K562 (cell line): Measurements from ENCODE around the gene MLX. TPM values are rescaled to one million over a fixed set of nuclear protein-coding genes. Genes with fewer than 3 reads are reported as not detected.
A peak's percentile ranks its signal among the peaks of the same experiment; 100 is the strongest.

Source experiments
- CLOCK ChIP-seq: fragments of 250-450 bp; sonication (Bioruptor Pico); IDR thresholded peaks from 2 replicates; pipeline ENCODE4 v1.4.0; 2020; ENCODE audit warnings: mild to moderate bottlenecking, moderate library complexity, borderline replicate concordance
- E2F3 ChIP-seq: fragments of 250-450 bp; sonication (Bioruptor Pico); IDR thresholded peaks from 2 replicates; pipeline ENCODE4 v1.4.0; 2020; ENCODE audit warnings: mild to moderate bottlenecking
- IFI16 ChIP-seq: fragments of 250-450 bp; sonication (Bioruptor Pico); IDR thresholded peaks from 2 replicates; pipeline ENCODE4 v2.1.2; 2022; ENCODE audit warnings: mild to moderate bottlenecking, inconsistent platforms
- MAFG ChIP-seq: fragments of 450-650 bp; conservative IDR thresholded peaks from 2 replicates; pipeline ENCODE4 v1.6.1; 2016; ENCODE audit warnings: missing genetic modification characterization, missing compliant biosample characterization
- MCM7 ChIP-seq, 2 experiments: fragments of 450-650 bp; IDR thresholded peaks; 2 replicates each; pipeline ENCODE4 v1.6.1; 2016 to 2018
- MTA2 ChIP-seq: fragments of 450-650 bp; IDR thresholded peaks from 2 replicates; pipeline ENCODE4 v1.6.1; 2016; ENCODE audit warnings: low read depth
- PHF8 ChIP-seq: fragments of 200-600 bp; sonication (generic); IDR thresholded peaks from 2 replicates; pipeline ENCODE4 v1.6.1; 2012; ENCODE audit warnings: mixed run types, mild to moderate bottlenecking, inconsistent platforms, low read length, moderate library complexity, borderline replicate concordance
- PHTF2 ChIP-seq: fragments of 250-450 bp; sonication (Bioruptor Pico); IDR thresholded peaks from 2 replicates; pipeline ENCODE4 v1.5.0; 2021; ENCODE audit warnings: mild to moderate bottlenecking
- POLR2A ChIP-seq: fragments of 450-650 bp; conservative IDR thresholded peaks from 2 replicates; pipeline ENCODE4 v1.6.1; 2016
- POU5F1 ChIP-seq: fragments of 150-350 bp; IDR thresholded peaks from 2 replicates; pipeline ENCODE4 v1.6.1; 2014; ENCODE audit warnings: borderline replicate concordance, low read length, low read depth, mild to moderate bottlenecking; ENCODE audit not compliant: partially characterized antibody
- PPARD ChIP-seq: fragments of 250-450 bp; sonication (Bioruptor Pico); IDR thresholded peaks from 2 replicates; pipeline ENCODE4 v1.8.0; 2022; ENCODE audit warnings: inconsistent platforms, mild to moderate bottlenecking, moderate library complexity
- RBFOX2 ChIP-seq: fragments of 200-400 bp; formaldehyde crosslinking; IDR thresholded peaks from 2 replicates; pipeline ENCODE4 v1.6.1; 2017; ENCODE audit warnings: low read depth, mild to moderate bottlenecking, low read length, moderate library complexity
- RFX1 ChIP-seq: fragments of 450-650 bp; IDR thresholded peaks from 2 replicates; pipeline ENCODE4 v1.6.1; 2016; ENCODE audit warnings: mild to moderate bottlenecking, moderate library complexity
- RHOXF2B ChIP-seq: fragments of 250-450 bp; sonication (Bioruptor Pico); conservative IDR thresholded peaks from 2 replicates; pipeline ENCODE4 v1.5.1; 2021
- RNF2 ChIP-seq: sonication (generic); IDR thresholded peaks from 2 replicates; pipeline ENCODE4 v1.6.1; 2016
- ZBTB9 ChIP-seq: fragments of 450-650 bp; formaldehyde crosslinking; IDR thresholded peaks from 2 replicates; pipeline ENCODE4 v1.4.0; 2020; ENCODE audit warnings: mild to moderate bottlenecking, moderate library complexity
- ZFP36 ChIP-seq: fragments of 150-350 bp; IDR thresholded peaks from 2 replicates; pipeline ENCODE4 v1.6.1; 2018; ENCODE audit warnings: low read length, low read depth; ENCODE audit not compliant: partially characterized antibody
- ZKSCAN3 ChIP-seq: fragments of 250-450 bp; sonication (Bioruptor Pico); IDR thresholded peaks from 2 replicates; pipeline ENCODE4 v1.4.0; 2020
- ZNF277 ChIP-seq: fragments of 250-450 bp; sonication (Bioruptor Pico); IDR thresholded peaks from 2 replicates; pipeline ENCODE4 v1.8.0; 2022; ENCODE audit warnings: inconsistent platforms, mild to moderate bottlenecking, moderate library complexity, borderline replicate concordance
- ZNF512 ChIP-seq: IDR thresholded peaks from 2 replicates; pipeline ENCODE4 v1.6.1; 2016; ENCODE audit warnings: missing genetic modification characterization, missing compliant biosample characterization
- ZNF551 ChIP-seq: fragments of 250-450 bp; sonication (Bioruptor Pico); IDR thresholded peaks from 2 replicates; pipeline ENCODE4 v1.5.0; 2021; ENCODE audit warnings: mild to moderate bottlenecking, moderate library complexity
- ZNF655 ChIP-seq: fragments of 250-450 bp; sonication (Bioruptor Pico); IDR thresholded peaks from 2 replicates; pipeline ENCODE4 v1.5.0; 2021
- polyA plus RNA-seq, 8 experiments: library from polyadenylated mRNA; depleted of rRNA in 4 of 8; stranded (reverse) in 5 of 8; unstranded in 3 of 8; fragments of >200 nt; fragmentation: Nextera tagmentation in 2 of 8; fragmentation: Illumina TruSeq in 1 of 8; extraction: Ambion mirVana in 2 of 8; extraction: Trizol in 1 of 8; gene quantifications; 2 replicates each; pipeline versions ENCODE4 v1.2.1 to v1.2.3, GENCODE V29; 2011 to 2014; ENCODE audit warnings: inconsistent platforms in 1 of 8, missing spikeins in 1 of 8
- total RNA-seq, 7 experiments: library from RNA; depleted of rRNA in 6 of 7; stranded (reverse); fragments of >200 nt in 6 of 7; fragmentation: Illumina TruSeq in 2 of 7; extraction: Trizol in 2 of 7; gene quantifications; 2 replicates each; pipeline versions ENCODE4 v1.2.1 to v1.2.3, GENCODE V29; 2011 to 2021; ENCODE audit warnings: low replicate concordance in 1 of 7

MLX gene
- total and polyA plus RNA-seq, 9 of the 15 experiments (the other 6 are each of a cell fraction or from before 2014, with no cell fraction given): 42.9 to 100 (median 58.9) TPM

GRCh38 chr17:42536372-42537155 lies 30.3 kb upstream of the MLX start (continued):
- TF ChIP-seq MAFG (tag): no peak
- TF ChIP-seq IFI16: no peak
- TF ChIP-seq MCM7 (IDR thresholded peaks at IDR 0.05): no peak
- no peak for TF ChIP-seq POU5F1
- no peak for TF ChIP-seq PHTF2
- no peak for TF ChIP-seq E2F3 (CRISPR knock-in tag)
- TF ChIP-seq POLR2A: no peak
- TF ChIP-seq ZNF277 (CRISPR knock-in tag): no peak
- no peak for TF ChIP-seq PPARD (CRISPR knock-in tag)
- TF ChIP-seq ZNF655 (CRISPR knock-in tag): no peak
- no peak; the same call in 1 of the 2 replicates for TF ChIP-seq ZBTB9 (CRISPR knock-in tag)
- TF ChIP-seq PHF8: peak; percentile 61; the same call in 1 of the 2 replicates
- peak; percentile 78 for TF ChIP-seq RBFOX2
- no peak for TF ChIP-seq RHOXF2B (CRISPR knock-in tag)
- TF ChIP-seq CLOCK (CRISPR knock-in tag): no peak
- no peak for TF ChIP-seq RFX1
- TF ChIP-seq ZKSCAN3 (CRISPR knock-in tag): no peak
- TF ChIP-seq ZFP36: no peak
- no peak for TF ChIP-seq ZNF512 (tag)
- TF ChIP-seq MTA2: no peak
- no peak for TF ChIP-seq ZNF551 (CRISPR knock-in tag)
- peak; percentile 17; the same call in 1 of the 2 replicates for TF ChIP-seq RNF2
